SK-N-MC (cell line): ENCODE data around the gene SLC12A8.

ENCODE experiments used
- EZH2 ChIP-seq: fragments of 200-600 bp; sonication (generic); IDR thresholded peaks from one replicate; pipeline ENCODE4 v1.6.1; 2017; ENCODE audit warnings: antibody characterized with exemption
- POLR2AphosphoS5 ChIP-seq: IDR thresholded peaks from 2 replicates; pipeline ENCODE4 v1.6.1; 2012; ENCODE audit warnings: mild to moderate bottlenecking, low read depth, low read length, borderline replicate concordance

DNA sequence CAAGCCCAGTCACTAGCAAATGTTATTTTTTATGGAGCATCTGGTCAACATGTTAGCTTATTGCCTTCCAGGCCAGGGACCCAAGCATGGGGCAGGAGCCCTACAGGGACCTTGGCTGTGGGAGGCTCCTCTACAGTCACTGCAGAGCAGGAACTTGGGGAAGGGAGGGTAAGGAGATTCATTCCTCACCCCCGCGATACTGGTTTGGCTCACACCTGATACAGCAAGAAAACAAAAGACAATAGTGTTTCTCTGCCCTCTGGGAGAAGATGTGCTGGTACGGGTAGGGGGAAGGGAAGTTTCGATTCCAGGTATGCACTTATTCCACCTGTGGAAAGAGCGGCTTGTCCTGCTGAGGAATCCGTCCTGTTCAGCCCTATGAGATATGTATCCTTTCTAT, 77.6 kb downstream of the SLC12A8 start:
- TF ChIP-seq EZH2 (no peak), POLR2AphosphoS5 (no peak)
